Breast epithelium (tissue), 3 donors: Measurements from ENCODE around the gene P3H1.
"Not testable (repeated sequence)": the region's sequence is repeated elsewhere in the genome, so short reads cannot be mapped to it uniquely, and the experiment has no call there.

ENCODE experiments used
- CTCF ChIP-seq, 3 donors: fragments of 450-650 bp; IDR thresholded peaks; one replicate each; pipeline ENCODE4 v1.5.1; 2016 to 2017; ENCODE audit warnings: antibody characterized with exemption in 3 of 3, mild to moderate bottlenecking in 3 of 3, moderate library complexity in 3 of 3
- POLR2A ChIP-seq: fragments of 450-650 bp; IDR thresholded peaks from one replicate; pipeline ENCODE4 v1.6.1; 2016; ENCODE audit warnings: antibody characterized with exemption, mild to moderate bottlenecking, moderate library complexity
- POLR2AphosphoS5 ChIP-seq, 3 donors: sonication (generic); formaldehyde crosslinking; IDR thresholded peaks; one replicate each; pipeline ENCODE4 v1.6.1; 2017; ENCODE audit warnings: antibody characterized with exemption in 3 of 3

- TF ChIP-seq CTCF (IDR thresholded peaks at IDR 0.05); POLR2A; POLR2AphosphoS5 (IDR thresholded peaks at IDR 0.05): not testable (repeated sequence)
Measured at GRCh38 chr1:42725820-42726219, 41.0 kb downstream of the P3H1 start.
